Hematopoietic multipotent progenitor cell treated with erythropoietin and hydrocortisone succinate and interleukin-3 and kit ligand, for 17 days (in vitro differentiated cells): ENCODE results near the gene LPCAT1.
"Not testable (repeated sequence)": the region's sequence is repeated elsewhere in the genome, so short reads cannot be mapped to it uniquely, and the experiment has no call there.

ENCODE experiments used
- DNase-seq: peaks from one replicate; pipeline ENCODE4 v3.0.0-alpha.2; 2015; ENCODE audit warnings: low spot score

LPCAT1 gene

GRCh38 chr5:1442222-1443145 lies 81.3 kb downstream of the LPCAT1 start:
- no peak for DNase-seq

- DNase-seq, result no peak
These were observed 82.4 kb downstream of the LPCAT1 start for GRCh38 chr5:1441166-1441865.

- no peak for DNase-seq
These were observed 83.7 kb downstream of the LPCAT1 start for GRCh38 chr5:1440098-1440493.

- no peak for DNase-seq
These were observed 84.2 kb downstream of the LPCAT1 start for GRCh38 chr5:1439388-1440097.

- DNase-seq, result no peak
These were observed 84.9 kb downstream of the LPCAT1 start for GRCh38 chr5:1438871-1439270.

GRCh38 chr5:1437876-1438559 lies 85.7 kb downstream of the LPCAT1 start:
- DNase-seq, result no peak

- DNase-seq, result no peak
These were observed 86.4 kb downstream of the LPCAT1 start for GRCh38 chr5:1437226-1437829.

GRCh38 chr5:1436681-1437080 lies 87.1 kb downstream of the LPCAT1 start:
- DNase-seq, result no peak

GRCh38 chr5:1436036-1436435 lies 87.7 kb downstream of the LPCAT1 start:
- DNase-seq, result no peak

GRCh38 chr5:1435369-1435768 lies 88.4 kb downstream of the LPCAT1 start:
- no peak for DNase-seq

GRCh38 chr5:1432296-1432695 lies 91.5 kb downstream of the LPCAT1 start:
- DNase-seq, result no peak

GRCh38 chr5:1431896-1432295 lies 91.9 kb downstream of the LPCAT1 start:
- no peak for DNase-seq

- DNase-seq, result no peak
These were observed 92.5 kb downstream of the LPCAT1 start for GRCh38 chr5:1431021-1431811.

- no peak for DNase-seq
These were observed 93.5 kb downstream of the LPCAT1 start for GRCh38 chr5:1430121-1430795.

GRCh38 chr5:1429496-1429895 lies 94.3 kb downstream of the LPCAT1 start:
- no peak for DNase-seq

- no peak for DNase-seq
These were observed 94.7 kb downstream of the LPCAT1 start for GRCh38 chr5:1429066-1429465.

- DNase-seq, result no peak
These were observed 95.7 kb downstream of the LPCAT1 start for GRCh38 chr5:1428107-1428506.

GRCh38 chr5:1424716-1425115 lies 99.0 kb downstream of the LPCAT1 start:
- DNase-seq, result no peak

- no peak for DNase-seq
These were observed 99.7 kb downstream of the LPCAT1 start for GRCh38 chr5:1423901-1424603.

- DNase-seq, result not testable (repeated sequence)
These were observed 101.2 kb downstream of the LPCAT1 start for GRCh38 chr5:1422522-1422921.
